ENCODE measurements around the gene HMGB3. TPM values are rescaled to one million over a fixed set of nuclear protein-coding genes. Genes with fewer than 3 reads are reported as not detected.
"Not testable (repeated sequence)": the region's sequence is repeated elsewhere in the genome, so short reads cannot be mapped to it uniquely, and the experiment has no call there.

HMGB3 gene
- total RNA-seq, 1 donor: 14.7 TPM

DNA sequence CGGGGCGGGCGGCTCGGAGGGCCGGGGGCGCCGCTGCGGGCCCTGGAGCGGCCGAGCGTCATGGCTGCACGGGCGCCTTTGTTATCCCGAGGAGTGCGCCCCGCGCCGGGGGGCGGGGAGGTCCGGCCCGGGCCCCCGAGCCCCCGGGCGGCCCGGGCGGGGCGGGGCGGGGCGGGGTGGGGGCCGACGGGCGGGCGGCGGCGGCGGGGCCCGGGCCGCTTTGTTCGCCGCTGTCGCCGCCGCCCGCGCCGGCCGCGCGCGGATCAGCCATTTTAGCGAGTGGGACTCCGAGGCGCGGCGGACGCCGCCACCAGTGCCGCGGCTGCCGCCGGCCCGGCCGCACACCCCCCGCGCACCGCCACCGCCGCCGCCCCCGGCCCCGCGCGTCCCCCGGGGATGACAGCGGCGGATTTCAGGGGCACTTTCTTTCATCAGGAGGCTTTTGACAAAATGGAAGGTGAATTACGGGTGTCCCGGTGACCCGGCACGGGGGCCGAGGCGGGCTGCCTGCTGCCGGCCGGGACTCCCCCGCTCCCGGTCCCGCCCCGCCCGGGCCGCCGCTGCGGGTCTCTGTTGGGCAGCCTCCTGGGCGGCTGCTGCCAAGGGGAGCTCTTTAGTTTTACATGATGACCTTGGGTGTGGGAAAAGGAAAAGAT lies 1.2 kb downstream of the HMGB3 start:
- TF ChIP-seq, protein P1, sequence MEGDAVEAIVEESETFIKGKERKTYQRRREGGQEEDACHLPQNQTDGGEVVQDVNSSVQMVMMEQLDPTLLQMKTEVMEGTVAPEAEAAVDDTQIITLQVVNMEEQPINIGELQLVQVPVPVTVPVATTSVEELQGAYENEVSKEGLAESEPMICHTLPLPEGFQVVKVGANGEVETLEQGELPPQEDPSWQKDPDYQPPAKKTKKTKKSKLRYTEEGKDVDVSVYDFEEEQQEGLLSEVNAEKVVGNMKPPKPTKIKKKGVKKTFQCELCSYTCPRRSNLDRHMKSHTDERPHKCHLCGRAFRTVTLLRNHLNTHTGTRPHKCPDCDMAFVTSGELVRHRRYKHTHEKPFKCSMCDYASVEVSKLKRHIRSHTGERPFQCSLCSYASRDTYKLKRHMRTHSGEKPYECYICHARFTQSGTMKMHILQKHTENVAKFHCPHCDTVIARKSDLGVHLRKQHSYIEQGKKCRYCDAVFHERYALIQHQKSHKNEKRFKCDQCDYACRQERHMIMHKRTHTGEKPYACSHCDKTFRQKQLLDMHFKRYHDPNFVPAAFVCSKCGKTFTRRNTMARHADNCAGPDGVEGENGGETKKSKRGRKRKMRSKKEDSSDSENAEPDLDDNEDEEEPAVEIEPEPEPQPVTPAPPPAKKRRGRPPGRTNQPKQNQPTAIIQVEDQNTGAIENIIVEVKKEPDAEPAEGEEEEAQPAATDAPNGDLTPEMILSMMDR (IDR thresholded peaks at IDR 0.05; ENCODE audit: insufficient read depth, low read depth, low read length): no peak
- DNase-seq (ENCODE audit: low read depth): no peak
- H3K4me3 ChIP-seq (ENCODE audit: low read depth, low read length): peak overlapping the region; percentile 59

DNA sequence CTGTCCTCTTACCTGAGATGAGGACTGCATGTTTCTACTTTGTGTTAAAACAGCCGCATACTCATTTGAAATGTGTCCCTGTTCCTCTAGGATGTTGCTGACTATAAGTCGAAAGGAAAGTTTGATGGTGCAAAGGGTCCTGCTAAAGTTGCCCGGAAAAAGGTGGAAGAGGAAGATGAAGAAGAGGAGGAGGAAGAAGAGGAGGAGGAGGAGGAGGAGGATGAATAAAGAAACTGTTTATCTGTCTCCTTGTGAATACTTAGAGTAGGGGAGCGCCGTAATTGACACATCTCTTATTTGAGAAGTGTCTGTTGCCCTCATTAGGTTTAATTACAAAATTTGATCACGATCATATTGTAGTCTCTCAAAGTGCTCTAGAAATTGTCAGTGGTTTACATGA lies 4.6 kb downstream of the HMGB3 start:
- H3K4me3 ChIP-seq (ENCODE audit: low read depth, low read length); DNase-seq (ENCODE audit: low read depth): not testable (repeated sequence)

DNA sequence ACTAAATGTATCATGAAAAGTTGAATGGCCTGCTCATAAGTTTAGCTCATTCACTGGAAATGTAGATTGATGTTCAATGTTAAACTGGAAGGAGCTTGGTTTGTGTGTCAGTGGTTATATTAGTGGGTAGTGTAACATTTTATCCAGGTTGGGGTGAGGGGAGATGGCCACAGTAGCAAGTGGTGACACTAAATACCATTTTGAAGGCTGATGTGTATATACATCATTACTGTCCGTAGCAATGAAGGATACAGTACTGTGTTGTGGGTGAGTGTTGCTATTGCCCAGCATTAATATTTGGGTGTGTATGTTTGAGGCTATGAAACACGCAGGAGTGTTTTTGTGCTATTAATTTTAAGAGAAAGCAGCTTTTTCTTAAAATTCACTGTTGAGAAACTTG lies 6.3 kb downstream of the HMGB3 start:
- DNase-seq (ENCODE audit: low read depth): no peak
- TF ChIP-seq, protein P1 (IDR thresholded peaks at IDR 0.05; ENCODE audit: insufficient read depth, low read depth, low read length): no peak
- no peak overlapping the region for H3K4me3 ChIP-seq (ENCODE audit: low read depth, low read length)

DNA sequence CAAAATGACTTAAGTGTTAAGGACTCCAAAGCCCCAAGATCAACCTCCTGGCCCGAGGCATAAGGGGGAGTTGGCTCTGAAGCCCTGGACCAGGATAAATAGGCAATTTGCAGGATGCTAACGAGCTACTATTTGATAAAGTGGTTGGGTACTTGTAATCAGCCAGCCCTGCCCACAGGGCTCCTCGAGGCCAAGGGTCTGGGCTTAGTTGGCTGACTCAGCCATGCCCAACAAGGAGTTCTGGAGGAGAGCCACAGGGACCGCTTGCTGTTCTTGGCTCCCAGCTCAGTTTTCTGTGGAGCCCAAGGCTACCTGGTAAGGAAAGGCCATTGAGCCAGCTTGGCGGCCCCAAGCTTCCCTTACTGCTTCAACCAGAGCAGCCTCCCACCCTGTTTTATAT lies 7.8 kb downstream of the HMGB3 start:
- TF ChIP-seq, protein P1 (IDR thresholded peaks at IDR 0.05; ENCODE audit: insufficient read depth, low read depth, low read length): no peak
- no peak for DNase-seq (ENCODE audit: low read depth)
- no peak overlapping the region for H3K4me3 ChIP-seq (ENCODE audit: low read depth, low read length)

DNA sequence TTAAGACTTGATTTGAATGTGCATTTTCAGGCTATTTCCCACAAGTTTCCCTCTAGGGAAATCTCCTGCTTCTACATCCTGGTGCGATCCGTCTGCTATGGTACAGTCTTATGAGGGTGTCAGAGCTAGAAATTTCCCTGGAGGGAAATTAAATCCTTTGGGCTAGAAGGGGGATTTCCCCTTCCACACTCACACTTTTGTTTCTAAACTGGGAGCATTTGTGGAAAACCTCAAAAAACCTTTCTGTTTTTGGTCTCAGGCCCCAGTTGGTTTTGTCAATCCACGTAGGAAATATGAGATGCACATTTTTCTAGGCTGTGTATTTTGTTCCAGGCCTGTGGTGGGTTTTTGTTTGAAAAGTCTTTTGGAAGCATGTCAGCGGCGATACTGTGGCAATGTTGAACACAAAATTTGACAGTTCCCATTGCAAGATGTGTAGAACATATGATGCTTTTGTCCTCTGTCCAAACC lies 17.8 kb downstream of the HMGB3 start:
- DNase-seq (ENCODE audit: low read depth): no peak
- no peak overlapping the region for H3K4me3 ChIP-seq (ENCODE audit: low read depth, low read length)
- TF ChIP-seq, protein P1 (IDR thresholded peaks at IDR 0.05; ENCODE audit: insufficient read depth, low read depth, low read length): no peak

DNA sequence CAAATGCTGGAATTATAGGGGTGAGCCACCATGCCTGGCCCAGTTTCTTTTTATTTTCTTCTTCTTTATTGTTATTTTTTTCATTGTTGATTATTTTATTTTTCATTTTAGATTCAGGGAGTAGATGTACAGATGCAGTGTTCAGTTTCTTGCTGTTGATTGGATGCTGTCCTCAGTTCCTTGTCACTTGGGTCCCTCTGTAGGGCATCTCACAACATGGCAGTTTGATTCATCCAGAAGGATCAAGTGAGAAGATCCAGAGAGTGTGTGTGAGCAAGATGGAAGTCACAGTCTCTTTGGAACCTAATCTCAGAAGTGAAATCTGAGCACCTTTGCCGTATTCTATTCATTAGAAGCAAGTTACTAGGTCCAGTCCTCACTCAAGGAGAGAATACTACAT lies 20.9 kb downstream of the HMGB3 start:
- TF ChIP-seq, protein P1 (IDR thresholded peaks at IDR 0.05; ENCODE audit: insufficient read depth, low read depth, low read length): peak; percentile 12
- DNase-seq (ENCODE audit: low read depth): peak; percentile 10
- H3K4me3 ChIP-seq (ENCODE audit: low read depth, low read length): no peak overlapping the region

DNA sequence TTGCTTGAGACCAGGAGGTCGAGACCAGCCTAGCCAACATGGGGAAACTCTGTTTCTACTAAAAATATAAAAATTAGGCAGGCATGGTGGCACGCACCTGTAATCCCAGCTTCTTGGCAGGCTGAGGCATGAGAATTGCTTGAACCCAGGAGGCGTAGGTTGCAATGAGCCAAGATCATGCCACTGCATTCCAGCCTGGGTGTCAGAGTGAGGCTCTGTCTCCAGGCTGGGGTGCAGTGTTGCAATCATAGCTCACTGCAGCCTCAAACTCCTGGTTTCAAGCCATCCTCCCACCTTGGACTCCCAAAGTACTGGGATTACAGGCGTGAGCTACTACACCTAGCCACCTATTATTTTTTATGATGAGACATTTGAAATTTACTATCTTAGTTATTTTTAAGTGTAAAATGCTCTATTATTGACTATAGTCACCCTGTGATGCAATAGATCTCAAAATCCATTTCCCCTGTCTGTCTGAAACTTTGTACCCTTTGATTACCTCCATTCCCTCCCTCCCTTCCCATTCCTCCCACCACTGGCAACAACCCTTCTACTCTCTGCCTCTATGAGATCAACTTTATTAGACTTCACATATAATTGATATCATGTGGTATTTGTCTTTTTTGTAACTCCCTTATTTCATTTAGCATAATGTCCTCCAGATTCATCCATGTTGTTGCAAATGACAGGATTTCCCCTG lies 23.4 kb downstream of the HMGB3 start:
- TF ChIP-seq, protein P1 (IDR thresholded peaks at IDR 0.05; ENCODE audit: insufficient read depth, low read depth, low read length): no peak
- DNase-seq (ENCODE audit: low read depth): no peak
- no peak overlapping the region for H3K4me3 ChIP-seq (ENCODE audit: low read depth, low read length)
